IMR-90 (cell line): Measurements from ENCODE around the gene ABHD17B.

Experiments
- POLR2A ChIP-seq: IDR thresholded peaks from 2 replicates; pipeline ENCODE4 v1.6.1; 2012; ENCODE audit warnings: mild to moderate bottlenecking, low read depth, low read length
- TF ChIP-seq, protein P1 (sequence below): fragments of 150-350 bp; IDR thresholded peaks from 2 replicates; pipeline ENCODE4 v1.6.1; 2017; ENCODE audit warnings: mild to moderate bottlenecking, antibody characterized with exemption, low read length, low read depth
- TF ChIP-seq, protein P2 (sequence below): conservative IDR thresholded peaks from 2 replicates; pipeline ENCODE4 v1.5.1; 2012; ENCODE audit warnings: mild to moderate bottlenecking, low read depth, low read length, improper control_type of control experiment

DNA sequence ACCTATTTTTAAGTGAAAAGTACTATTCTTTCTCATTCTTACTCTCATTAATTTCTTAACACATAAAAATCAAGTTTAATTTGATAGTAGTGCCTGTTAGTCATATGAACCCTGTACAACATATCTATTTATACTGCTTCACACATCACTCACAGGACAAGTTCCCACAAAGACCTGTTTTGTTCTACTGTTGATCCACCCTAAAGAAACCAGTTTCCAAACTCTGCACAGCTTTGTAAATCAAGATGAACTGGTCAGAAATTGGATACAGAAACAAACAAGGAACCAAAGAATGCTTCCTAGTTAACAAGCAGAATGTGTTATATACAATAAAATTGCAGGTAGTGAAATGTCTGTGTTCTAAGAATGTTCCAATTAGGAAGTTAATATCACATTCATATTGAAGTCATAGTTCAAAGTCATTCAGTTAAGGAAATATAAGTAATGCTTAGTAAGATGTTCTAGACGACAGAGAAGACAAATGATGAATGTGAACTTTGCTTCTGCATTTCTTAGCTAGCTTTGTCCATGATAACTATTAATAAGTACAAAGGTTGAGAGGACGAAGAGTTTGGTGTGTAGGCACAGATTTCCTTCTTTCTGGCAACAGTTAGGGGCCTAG lies 33.9 kb upstream of the ABHD17B start:
- TF ChIP-seq, protein P1, sequence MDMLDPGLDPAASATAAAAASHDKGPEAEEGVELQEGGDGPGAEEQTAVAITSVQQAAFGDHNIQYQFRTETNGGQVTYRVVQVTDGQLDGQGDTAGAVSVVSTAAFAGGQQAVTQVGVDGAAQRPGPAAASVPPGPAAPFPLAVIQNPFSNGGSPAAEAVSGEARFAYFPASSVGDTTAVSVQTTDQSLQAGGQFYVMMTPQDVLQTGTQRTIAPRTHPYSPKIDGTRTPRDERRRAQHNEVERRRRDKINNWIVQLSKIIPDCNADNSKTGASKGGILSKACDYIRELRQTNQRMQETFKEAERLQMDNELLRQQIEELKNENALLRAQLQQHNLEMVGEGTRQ, result no peak
- TF ChIP-seq POLR2A, result no peak
- TF ChIP-seq, protein P2, sequence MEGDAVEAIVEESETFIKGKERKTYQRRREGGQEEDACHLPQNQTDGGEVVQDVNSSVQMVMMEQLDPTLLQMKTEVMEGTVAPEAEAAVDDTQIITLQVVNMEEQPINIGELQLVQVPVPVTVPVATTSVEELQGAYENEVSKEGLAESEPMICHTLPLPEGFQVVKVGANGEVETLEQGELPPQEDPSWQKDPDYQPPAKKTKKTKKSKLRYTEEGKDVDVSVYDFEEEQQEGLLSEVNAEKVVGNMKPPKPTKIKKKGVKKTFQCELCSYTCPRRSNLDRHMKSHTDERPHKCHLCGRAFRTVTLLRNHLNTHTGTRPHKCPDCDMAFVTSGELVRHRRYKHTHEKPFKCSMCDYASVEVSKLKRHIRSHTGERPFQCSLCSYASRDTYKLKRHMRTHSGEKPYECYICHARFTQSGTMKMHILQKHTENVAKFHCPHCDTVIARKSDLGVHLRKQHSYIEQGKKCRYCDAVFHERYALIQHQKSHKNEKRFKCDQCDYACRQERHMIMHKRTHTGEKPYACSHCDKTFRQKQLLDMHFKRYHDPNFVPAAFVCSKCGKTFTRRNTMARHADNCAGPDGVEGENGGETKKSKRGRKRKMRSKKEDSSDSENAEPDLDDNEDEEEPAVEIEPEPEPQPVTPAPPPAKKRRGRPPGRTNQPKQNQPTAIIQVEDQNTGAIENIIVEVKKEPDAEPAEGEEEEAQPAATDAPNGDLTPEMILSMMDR, result no peak
